GM18508 (cell line): ENCODE data around the gene EMC10.
"Not testable (repeated sequence)": the region's sequence is repeated elsewhere in the genome, so short reads cannot be mapped to it uniquely, and the experiment has no call there.

Experiments
- ATAC-seq: cut with Tn5 transposase; IDR thresholded peaks from one replicate; pipeline ENCODE4 v1.9.1; 2021; ENCODE audit warnings: moderate number of reproducible peaks; ENCODE audit not compliant: insufficient read depth, unreplicated experiment

EMC10 gene

GRCh38 chr19:50450369-50451222, 25.7 kb upstream of the EMC10 start:
- ATAC-seq, result no peak

- no peak for ATAC-seq
These were observed 25.1 kb upstream of the EMC10 start for GRCh38 chr19:50451223-50451534.

DNA sequence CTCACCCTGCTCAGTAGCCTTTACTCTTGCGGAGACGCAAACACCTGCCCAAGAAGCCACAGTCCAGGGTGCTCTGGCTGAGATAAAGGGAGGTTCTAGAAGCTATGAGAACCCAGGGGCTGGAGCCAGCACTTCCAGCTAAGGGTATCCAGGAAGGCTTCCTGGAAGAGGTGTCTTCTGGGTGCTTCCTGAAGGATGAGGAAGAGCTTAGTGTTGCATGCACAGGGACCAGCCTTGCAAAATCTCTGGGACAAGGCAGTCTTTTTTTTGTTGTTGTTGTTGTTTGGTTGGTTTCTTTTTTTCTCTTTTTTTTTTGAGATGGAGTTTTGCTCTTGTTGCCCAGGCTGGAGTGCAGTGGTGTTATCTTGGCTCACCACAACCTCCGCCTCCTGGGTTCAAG, 23.1 kb upstream of the EMC10 start:
- ATAC-seq, result no peak

- ATAC-seq, result no peak
These were observed 20.3 kb upstream of the EMC10 start for GRCh38 chr19:50455992-50456391.

DNA sequence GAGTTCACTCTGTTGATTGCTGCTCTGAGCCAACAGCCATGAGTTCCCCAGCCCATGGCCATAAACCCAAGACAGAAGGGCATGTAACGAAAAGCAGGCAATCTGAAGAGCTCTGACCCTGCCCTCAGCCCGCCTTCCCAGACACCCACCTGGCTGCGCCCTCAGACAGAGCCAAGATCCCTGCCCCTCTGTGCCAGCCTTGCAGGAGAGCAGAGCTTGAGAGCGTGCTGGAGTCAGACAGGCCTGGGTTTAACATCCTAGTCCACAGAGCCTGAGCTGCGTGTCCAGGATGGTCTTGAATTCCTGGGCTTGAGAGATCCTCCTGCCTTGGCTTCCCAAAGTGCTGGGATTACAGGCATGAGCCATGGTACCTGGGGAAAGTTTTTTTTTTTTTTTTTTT, 19.0 kb upstream of the EMC10 start:
- ATAC-seq, result no peak

DNA sequence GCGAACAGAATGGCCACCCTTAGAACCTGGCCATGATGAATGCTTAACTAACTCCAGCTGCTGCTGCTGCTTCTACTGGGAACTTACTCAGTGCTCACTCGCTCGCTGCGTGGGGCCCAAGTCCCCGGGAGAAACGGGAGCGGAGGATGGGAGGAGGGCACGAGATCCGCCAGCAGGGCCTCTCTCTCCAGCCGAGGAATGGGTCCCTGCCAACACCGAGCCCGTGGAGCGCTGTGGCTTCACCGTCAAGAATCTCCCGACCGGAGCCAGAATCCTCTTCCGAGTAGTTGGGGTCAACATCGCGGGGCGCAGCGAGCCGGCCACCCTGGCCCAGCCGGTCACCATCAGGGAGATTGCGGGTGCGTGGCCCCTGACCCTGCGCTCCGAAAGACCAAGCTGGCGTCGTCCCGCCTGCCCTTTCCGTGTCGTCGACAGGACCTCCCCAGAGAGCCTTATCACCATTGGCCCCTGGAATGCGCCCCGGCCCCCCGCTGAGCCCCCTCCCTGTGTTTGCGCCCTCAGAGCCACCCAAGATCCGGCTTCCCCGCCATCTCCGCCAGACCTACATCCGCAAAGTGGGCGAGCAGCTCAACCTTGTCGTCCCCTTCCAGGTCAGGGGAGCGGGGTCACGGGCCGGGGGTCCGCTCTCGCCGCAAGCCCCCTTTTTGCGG, 17.8 kb upstream of the EMC10 start:
- ATAC-seq, result no peak

DNA sequence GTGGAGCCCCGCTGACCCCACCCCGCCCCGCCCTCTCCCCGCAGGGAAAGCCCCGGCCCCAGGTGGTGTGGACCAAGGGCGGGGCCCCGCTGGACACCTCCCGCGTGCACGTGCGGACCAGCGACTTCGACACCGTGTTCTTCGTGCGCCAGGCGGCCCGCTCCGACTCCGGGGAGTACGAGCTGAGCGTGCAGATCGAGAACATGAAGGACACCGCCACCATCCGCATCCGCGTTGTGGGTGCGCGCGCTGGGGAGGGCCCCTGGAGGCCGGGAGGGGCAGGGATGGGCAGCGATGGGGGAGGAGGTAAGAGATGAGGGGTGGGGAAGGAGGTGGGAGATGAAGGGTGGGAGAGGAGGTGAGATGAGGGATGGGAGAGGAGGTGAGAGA, 17.2 kb upstream of the EMC10 start:
- no peak for ATAC-seq

- ATAC-seq, result no peak
These were observed 16.7 kb upstream of the EMC10 start for GRCh38 chr19:50459638-50460037.

DNA sequence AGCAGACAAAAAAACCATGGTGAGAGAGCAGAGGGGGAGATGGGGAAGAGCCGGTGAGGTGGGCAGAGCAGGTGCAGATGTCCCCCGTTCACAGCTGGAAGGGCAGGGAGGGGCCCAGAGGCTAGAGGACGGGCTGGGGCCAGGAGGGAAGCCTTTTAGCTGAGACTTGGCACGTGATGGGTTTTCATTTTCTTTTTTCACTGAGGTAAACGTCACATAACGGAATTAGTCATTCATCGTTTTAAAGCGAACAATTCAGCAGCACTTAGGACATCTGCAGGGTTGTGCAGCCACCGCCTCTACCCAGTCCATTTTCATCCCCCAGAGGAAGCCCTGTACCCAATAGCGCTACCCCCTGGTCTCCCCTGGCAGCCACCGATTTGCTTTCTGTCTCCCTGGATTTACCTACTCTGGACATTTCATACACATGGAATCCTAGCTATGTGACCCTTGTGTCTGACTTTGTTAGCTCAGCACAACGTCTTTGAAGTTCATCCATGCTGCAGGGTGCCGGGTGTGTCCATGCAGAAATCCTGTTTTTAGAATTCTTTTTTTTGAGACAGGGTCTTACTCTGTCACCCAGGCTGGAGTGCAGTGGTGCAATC, 16.0 kb upstream of the EMC10 start:
- no peak for ATAC-seq

DNA sequence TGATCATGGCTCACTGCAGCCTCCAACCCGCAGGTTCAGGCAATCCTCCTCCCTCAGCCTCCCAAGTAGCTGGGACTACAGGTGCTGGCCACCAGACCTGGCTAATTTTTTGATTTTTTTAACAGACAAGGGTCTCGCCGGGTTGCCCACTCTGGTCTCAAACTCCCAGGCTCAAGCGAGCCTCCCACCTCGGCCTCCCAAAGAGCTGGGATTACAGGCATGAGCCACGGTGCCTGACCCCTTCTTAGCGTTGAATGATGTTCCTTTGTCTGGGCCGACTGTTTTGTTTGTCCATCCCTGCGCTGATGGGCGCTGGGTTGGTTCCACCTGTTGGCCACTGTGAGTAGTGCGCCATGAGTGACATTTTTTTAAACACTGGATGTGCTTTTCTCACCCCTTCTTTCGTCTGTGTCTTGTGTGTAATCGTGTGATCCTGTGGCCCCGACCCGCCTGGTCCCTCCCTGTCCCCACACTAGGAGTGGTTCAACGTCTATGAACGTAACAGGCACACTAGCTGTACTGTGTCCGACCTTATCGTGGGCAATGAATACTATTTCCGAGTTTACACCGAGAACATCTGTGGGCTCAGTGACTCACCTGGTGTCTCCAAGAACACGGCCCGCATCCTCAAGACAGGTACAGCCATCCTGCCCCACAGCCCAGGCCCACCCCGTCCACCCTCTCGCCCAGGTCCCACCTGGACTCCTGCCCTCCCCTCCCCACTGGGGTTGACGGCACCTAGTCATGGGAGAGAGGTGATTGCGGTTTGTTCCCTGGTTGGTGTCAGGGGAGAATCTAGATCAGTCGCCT, 15.0 kb upstream of the EMC10 start:
- ATAC-seq, result no peak

DNA sequence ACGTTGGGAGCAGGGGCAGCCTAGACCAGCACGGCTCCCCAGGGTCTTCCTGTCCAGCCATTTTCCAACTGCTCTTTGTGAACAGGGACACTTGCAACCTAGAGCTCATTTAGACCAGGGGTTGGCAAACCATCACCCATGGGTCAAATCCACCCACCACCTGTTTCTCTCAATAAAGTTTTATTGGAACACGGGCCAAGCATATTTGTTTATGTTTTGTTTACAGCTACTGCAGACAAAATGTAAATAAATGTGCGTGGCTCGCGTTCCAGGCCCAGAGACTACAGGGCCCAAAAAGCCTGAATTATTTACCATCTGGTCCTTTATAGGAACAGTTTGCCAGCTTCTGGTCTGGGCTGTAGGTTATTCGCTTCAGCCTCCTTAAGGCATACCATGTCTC, 13.3 kb upstream of the EMC10 start:
- no peak for ATAC-seq

DNA sequence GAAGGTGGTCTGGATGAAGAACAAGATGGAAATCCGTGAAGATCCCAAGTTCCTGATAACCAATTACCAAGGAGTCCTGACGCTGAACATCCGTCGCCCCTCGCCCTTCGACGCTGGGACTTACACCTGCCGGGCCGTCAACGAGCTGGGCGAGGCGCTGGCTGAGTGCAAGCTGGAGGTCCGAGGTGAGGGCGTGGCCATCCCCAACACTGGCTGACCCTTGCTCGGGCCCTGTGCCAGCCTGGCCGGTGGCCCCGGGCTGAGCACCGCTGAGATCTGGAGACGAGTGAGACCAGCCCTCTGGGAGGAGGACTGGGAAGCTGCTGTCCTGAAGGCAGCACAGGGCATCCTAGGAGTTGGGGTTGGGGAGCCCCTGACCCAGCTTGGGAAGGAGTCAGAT, 12.0 kb upstream of the EMC10 start:
- no peak for ATAC-seq

- no peak for ATAC-seq
These were observed 11.3 kb upstream of the EMC10 start for GRCh38 chr19:50465000-50465399.

GRCh38 chr19:50465986-50466705, 10.2 kb upstream of the EMC10 start:
- ATAC-seq, result no peak

DNA sequence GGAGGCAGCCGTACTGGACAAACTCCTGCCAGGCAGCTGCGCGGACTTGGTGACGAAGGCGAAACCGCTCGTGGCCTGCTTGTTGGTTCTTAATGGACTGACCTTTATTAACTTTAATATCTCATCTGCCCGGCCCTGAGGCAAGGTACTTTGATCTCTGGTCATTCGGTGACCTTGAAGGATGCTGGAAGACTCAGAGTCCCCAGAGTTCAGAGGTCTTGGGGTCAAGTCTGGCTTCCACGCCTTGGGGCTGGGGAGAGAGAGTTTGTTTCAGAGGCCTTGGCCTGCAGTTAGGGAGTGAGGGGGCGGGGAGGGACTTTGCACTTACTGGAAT, 9.6 kb upstream of the EMC10 start:
- no peak for ATAC-seq

DNA sequence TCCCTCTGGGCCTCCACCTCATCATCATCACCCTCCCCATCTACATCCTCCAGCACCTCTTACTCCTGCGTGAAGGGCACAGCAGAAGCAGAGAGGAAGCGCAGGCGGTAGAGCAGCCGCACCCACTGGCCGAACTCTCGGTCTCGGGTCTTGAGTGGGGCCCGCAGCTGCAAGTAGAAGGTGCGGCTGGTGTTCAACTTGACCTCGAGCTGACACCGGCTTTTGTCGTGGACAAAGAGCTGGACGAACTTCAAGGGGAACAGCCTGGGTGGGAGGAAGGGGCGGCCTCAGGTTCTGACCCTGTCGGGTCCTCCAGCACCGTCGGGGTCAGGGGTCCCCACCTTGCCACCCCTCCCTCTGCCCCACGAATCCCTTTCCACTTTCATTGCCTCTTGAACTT, 8.7 kb upstream of the EMC10 start:
- no peak for ATAC-seq

DNA sequence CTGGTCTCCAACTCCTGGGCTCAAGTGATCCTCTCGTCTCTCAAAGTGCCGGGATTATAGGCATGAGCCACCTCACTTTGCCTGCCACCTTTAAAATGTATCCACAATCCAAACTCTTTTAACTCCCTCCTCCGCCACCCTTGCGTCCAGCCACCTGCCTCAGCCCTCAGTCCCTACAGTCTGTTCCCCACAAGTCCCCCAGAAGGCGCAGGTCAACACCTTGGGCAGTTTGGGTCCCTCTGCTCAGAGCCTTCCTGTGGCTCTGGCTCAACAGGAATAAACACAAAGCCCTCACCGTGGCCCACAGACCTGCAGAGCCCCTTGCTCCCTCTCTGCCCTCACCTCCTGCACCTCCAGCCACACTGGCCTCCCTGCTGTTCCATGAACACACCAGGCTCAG, 7.5 kb upstream of the EMC10 start:
- no peak for ATAC-seq

DNA sequence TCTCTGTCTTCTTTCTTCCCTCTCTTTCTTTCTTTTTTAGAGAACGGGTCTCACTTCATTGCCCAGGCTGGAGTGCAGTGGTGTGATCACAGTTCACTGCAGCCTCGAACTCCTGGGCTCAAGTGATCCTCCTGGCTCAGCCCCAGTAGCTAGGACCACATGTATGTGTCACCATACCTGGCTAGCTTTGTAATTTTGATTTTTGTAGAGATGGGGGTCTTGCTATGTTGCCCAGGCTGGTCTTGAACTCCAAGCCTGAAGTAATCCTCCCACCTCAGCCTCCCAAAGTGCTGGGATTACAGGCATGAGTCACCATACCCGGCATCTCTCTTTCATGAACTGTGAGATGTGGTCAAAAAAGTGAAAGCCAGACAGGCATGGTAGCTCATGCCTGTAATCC, 3.0 kb upstream of the EMC10 start:
- not testable (repeated sequence) for ATAC-seq

GRCh38 chr19:50475101-50475568, 1.2 kb upstream of the EMC10 start:
- no peak for ATAC-seq

GRCh38 chr19:50475736-50476223, 527 bp upstream of the EMC10 start:
- no peak for ATAC-seq
